IMR-90 (cell line): ENCODE data around the gene RAB31.

ENCODE experiments used
- BHLHE40 ChIP-seq: fragments of 150-350 bp; IDR thresholded peaks from 2 replicates; pipeline ENCODE4 v1.6.1; 2016; ENCODE audit warnings: mild to moderate bottlenecking, low read depth, low read length
- CEBPB ChIP-seq: IDR thresholded peaks from 2 replicates; pipeline ENCODE4 v1.6.1; 2012; ENCODE audit warnings: low read depth, low read length, improper control_type of control experiment
- CHD1 ChIP-seq: IDR thresholded peaks from 2 replicates; pipeline ENCODE4 v1.6.1; 2012; ENCODE audit warnings: low read depth, low read length, improper control_type of control experiment
- MAFK ChIP-seq: IDR thresholded peaks from 2 replicates; pipeline ENCODE4 v1.6.1; 2012; ENCODE audit warnings: low read depth, low read length, improper control_type of control experiment
- MAZ ChIP-seq: IDR thresholded peaks from 2 replicates; pipeline ENCODE4 v1.6.1; 2012; ENCODE audit warnings: low read depth, mild to moderate bottlenecking, low read length, improper control_type of control experiment, moderate library complexity, borderline replicate concordance
- POLR2A ChIP-seq: IDR thresholded peaks from 2 replicates; pipeline ENCODE4 v1.6.1; 2012; ENCODE audit warnings: mild to moderate bottlenecking, low read depth, low read length
- RAD21 ChIP-seq: IDR thresholded peaks from 2 replicates; pipeline ENCODE4 v1.6.1; 2012; ENCODE audit warnings: low read length, improper control_type of control experiment
- RCOR1 ChIP-seq: IDR thresholded peaks from 2 replicates; pipeline ENCODE4 v1.6.1; 2012; ENCODE audit warnings: mild to moderate bottlenecking, low read length, improper control_type of control experiment; ENCODE audit not compliant: insufficient replicate concordance
- RFX5 ChIP-seq: IDR thresholded peaks from 2 replicates; pipeline ENCODE4 v1.8.0; 2012; ENCODE audit warnings: low read depth, mild to moderate bottlenecking, low read length, moderate library complexity
- SMC3 ChIP-seq: fragments of 150-350 bp; IDR thresholded peaks from 2 replicates; pipeline ENCODE4 v1.6.1; 2016; ENCODE audit warnings: low read depth, mild to moderate bottlenecking, antibody characterized with exemption, low read length, moderate library complexity
- TF ChIP-seq, protein P1 (sequence below): conservative IDR thresholded peaks from 2 replicates; pipeline ENCODE4 v1.5.1; 2012; ENCODE audit warnings: mild to moderate bottlenecking, low read depth, low read length, improper control_type of control experiment

DNA sequence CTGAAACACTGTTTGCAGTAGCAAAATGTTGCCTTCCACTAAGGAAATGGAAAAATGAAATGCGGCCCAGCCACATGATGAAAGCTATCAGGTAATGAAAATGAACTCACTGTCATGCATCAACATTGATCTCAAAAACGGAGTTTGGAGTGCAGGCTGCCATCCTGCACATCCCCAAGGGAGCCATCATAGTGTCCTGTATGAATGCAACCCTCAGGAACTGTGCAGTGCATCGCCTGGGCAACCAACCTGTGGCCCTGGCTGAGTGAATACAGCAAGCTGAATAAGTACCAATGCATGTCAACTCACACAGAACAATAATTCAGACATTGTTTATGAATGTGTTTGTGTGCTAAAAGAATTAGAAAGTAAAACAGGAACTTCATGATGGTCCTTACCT is 154.6 kb downstream of the RAB31 start:
- TF ChIP-seq, protein P1, sequence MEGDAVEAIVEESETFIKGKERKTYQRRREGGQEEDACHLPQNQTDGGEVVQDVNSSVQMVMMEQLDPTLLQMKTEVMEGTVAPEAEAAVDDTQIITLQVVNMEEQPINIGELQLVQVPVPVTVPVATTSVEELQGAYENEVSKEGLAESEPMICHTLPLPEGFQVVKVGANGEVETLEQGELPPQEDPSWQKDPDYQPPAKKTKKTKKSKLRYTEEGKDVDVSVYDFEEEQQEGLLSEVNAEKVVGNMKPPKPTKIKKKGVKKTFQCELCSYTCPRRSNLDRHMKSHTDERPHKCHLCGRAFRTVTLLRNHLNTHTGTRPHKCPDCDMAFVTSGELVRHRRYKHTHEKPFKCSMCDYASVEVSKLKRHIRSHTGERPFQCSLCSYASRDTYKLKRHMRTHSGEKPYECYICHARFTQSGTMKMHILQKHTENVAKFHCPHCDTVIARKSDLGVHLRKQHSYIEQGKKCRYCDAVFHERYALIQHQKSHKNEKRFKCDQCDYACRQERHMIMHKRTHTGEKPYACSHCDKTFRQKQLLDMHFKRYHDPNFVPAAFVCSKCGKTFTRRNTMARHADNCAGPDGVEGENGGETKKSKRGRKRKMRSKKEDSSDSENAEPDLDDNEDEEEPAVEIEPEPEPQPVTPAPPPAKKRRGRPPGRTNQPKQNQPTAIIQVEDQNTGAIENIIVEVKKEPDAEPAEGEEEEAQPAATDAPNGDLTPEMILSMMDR: no peak
- TF ChIP-seq BHLHE40: no peak
- no peak for TF ChIP-seq SMC3
- TF ChIP-seq MAZ: no peak
- TF ChIP-seq POLR2A: no peak
- TF ChIP-seq RAD21: no peak
- TF ChIP-seq CHD1: no peak
- no peak for TF ChIP-seq RFX5
- no peak for TF ChIP-seq MAFK
- no peak for TF ChIP-seq RCOR1
- TF ChIP-seq CEBPB: no peak
